Measurements from ENCODE around the gene TMEM263. TPM values are rescaled to one million over a fixed set of nuclear protein-coding genes. Genes with fewer than 3 reads are reported as not detected.

Gene TMEM263
- total RNA-seq, result 35.8 TPM
- long read RNA-seq, transcript TMEM263-201 (4 exons, 3,362 nt), result minor isoform, 23 of 58 reads
- long read RNA-seq, transcript TMEM263-204 (3 exons, 3,349 nt), result major isoform, 31 of 58 reads
- long read RNA-seq, partial matches to known transcripts, result 0 of 58 reads
- long read RNA-seq, other reads (novel, unspliced or antisense), result 4 of 58 reads

- Histone ChIP-seq H3K27ac (replicated peaks) (peak within 1 kb of the TSS; percentile 99), H3K4me3 (peak within 1 kb of the TSS; percentile 95), H3K9me3 (replicated peaks) (no peaks in the 10 kb centered on the region), H3K27me3 (ENCODE audit: low read depth) (no peaks in the 10 kb centered on the region), H3K36me3 (no peaks in the 10 kb centered on the region), H3K4me1 (peaks cover 65% of the 10 kb centered on the region)
- DNase-seq, result peak; percentile 94
- peak; percentile 27 for TF ChIP-seq CTCF (IDR thresholded peaks at IDR 0.05; ENCODE audit: borderline replicate concordance)
- intact Hi-C loops (cut with micrococcal nuclease), result no loop called here
These were observed at the start of gene TMEM263 for GRCh38 chr12:106955377-106956047. TSS of gene TMEM263 (plus strand) at chr12:106955907. CDS start at chr12:106967117, 11,210 bp downstream.

GRCh38 chr12:106906715-106907114 is 49.0 kb upstream of the TMEM263 start:
- peaks cover 10% of the 10 kb centered on the region for H3K4me1 ChIP-seq
- no peak overlapping the region for H3K4me3 ChIP-seq
- no peak for DNase-seq
- intact Hi-C loops (cut with micrococcal nuclease), result no loop called here
- no peaks in the 10 kb centered on the region for H3K9me3 ChIP-seq (replicated peaks)
- H3K27me3 ChIP-seq (ENCODE audit: low read depth), result peaks cover 55% of the 10 kb centered on the region
- H3K36me3 ChIP-seq, result no peaks in the 10 kb centered on the region
- no peak for TF ChIP-seq CTCF (IDR thresholded peaks at IDR 0.05; ENCODE audit: borderline replicate concordance)
- no peak overlapping the region for H3K27ac ChIP-seq (replicated peaks)

GRCh38 chr12:106907411-106907810 is 48.3 kb upstream of the TMEM263 start:
- H3K27ac ChIP-seq (replicated peaks), result no peak overlapping the region
- no peak for DNase-seq
- no peak overlapping the region for H3K4me3 ChIP-seq
- H3K4me1 ChIP-seq, result peaks cover 10% of the 10 kb centered on the region
- no peaks in the 10 kb centered on the region for H3K36me3 ChIP-seq
- intact Hi-C loops (cut with micrococcal nuclease), result no loop called here
- no peaks in the 10 kb centered on the region for H3K9me3 ChIP-seq (replicated peaks)
- H3K27me3 ChIP-seq (ENCODE audit: low read depth), result peaks cover 56% of the 10 kb centered on the region
- TF ChIP-seq CTCF (IDR thresholded peaks at IDR 0.05; ENCODE audit: borderline replicate concordance), result no peak

- peaks cover 52% of the 10 kb centered on the region for H3K27me3 ChIP-seq (ENCODE audit: low read depth)
- no peak for TF ChIP-seq CTCF (IDR thresholded peaks at IDR 0.05; ENCODE audit: borderline replicate concordance)
- H3K9me3 ChIP-seq (replicated peaks), result no peaks in the 10 kb centered on the region
- no peaks in the 10 kb centered on the region for H3K36me3 ChIP-seq
- intact Hi-C loops (cut with micrococcal nuclease), result no loop called here
- no peak overlapping the region for H3K27ac ChIP-seq (replicated peaks)
- H3K4me1 ChIP-seq, result peaks cover 10% of the 10 kb centered on the region
- DNase-seq, result no peak
- H3K4me3 ChIP-seq, result no peak overlapping the region
These were observed 47.9 kb upstream of the TMEM263 start for GRCh38 chr12:106907846-106908245.

GRCh38 chr12:106908561-106908960 is 47.1 kb upstream of the TMEM263 start:
- TF ChIP-seq CTCF (IDR thresholded peaks at IDR 0.05; ENCODE audit: borderline replicate concordance), result no peak
- Histone ChIP-seq H3K27me3 (ENCODE audit: low read depth) (peaks cover 50% of the 10 kb centered on the region), H3K4me1 (peaks cover 4% of the 10 kb centered on the region), H3K9me3 (replicated peaks) (no peaks in the 10 kb centered on the region), H3K27ac (replicated peaks) (no peak overlapping the region), H3K4me3 (no peak overlapping the region), H3K36me3 (no peaks in the 10 kb centered on the region)
- no peak for DNase-seq
- intact Hi-C loops (cut with micrococcal nuclease), result no loop called here

Data from left ventricle myocardium inferior (tissue), 1 donor.